Mammary epithelial cell (primary cell): ENCODE measurements around the gene COL6A1.

ENCODE experiments used
- EZH2 ChIP-seq: IDR thresholded peaks from 2 replicates; pipeline ENCODE4 v1.6.1; 2012; ENCODE audit warnings: low read length, inconsistent platforms, borderline replicate concordance
- TF ChIP-seq, protein P1 (sequence below), 2 donors: IDR thresholded peaks in 1 of 2; conservative IDR thresholded peaks in 1 of 2; 2 replicates each; pipeline ENCODE4 v1.5.1; 2011 to 2012; ENCODE audit warnings: inconsistent platforms in 2 of 2, low read length in 2 of 2, mild to moderate bottlenecking in 2 of 2, control low read depth in 1 of 2, low read depth in 1 of 2; ENCODE audit not compliant: insufficient read depth in 1 of 2; ENCODE audit errors: extremely low read depth in 1 of 2

- TF ChIP-seq, protein P1, sequence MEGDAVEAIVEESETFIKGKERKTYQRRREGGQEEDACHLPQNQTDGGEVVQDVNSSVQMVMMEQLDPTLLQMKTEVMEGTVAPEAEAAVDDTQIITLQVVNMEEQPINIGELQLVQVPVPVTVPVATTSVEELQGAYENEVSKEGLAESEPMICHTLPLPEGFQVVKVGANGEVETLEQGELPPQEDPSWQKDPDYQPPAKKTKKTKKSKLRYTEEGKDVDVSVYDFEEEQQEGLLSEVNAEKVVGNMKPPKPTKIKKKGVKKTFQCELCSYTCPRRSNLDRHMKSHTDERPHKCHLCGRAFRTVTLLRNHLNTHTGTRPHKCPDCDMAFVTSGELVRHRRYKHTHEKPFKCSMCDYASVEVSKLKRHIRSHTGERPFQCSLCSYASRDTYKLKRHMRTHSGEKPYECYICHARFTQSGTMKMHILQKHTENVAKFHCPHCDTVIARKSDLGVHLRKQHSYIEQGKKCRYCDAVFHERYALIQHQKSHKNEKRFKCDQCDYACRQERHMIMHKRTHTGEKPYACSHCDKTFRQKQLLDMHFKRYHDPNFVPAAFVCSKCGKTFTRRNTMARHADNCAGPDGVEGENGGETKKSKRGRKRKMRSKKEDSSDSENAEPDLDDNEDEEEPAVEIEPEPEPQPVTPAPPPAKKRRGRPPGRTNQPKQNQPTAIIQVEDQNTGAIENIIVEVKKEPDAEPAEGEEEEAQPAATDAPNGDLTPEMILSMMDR (conservative IDR thresholded peaks at IDR 0.05 in 1 of 2, IDR thresholded peaks at IDR 0.05 in 1 of 2; ENCODE audit: extremely low read depth in 1 of 2, insufficient read depth in 1 of 2, low read depth in 1 of 2, low read length in 2 of 2) = no peak
- no peak for TF ChIP-seq EZH2
Observed at GRCh38 chr21:45939521-45940045, 42.0 kb upstream of the COL6A1 start.
